Measurements from ENCODE around the gene ASB7.
A peak's percentile ranks its signal among the peaks of the same experiment; 100 is the strongest.
"Not testable (repeated sequence)": the region's sequence is repeated elsewhere in the genome, so short reads cannot be mapped to it uniquely, and the experiment has no call there.

The ASB7 gene

GRCh38 chr15:100670505-100671021 lies 68.2 kb downstream of the ASB7 start:
- DNase-seq = no peak
- Histone ChIP-seq H3K4me3 (ENCODE audit: low read length) (no peak overlapping the region), H3K4me2 (ENCODE audit: low read length) (no peak overlapping the region), H3K18ac (ENCODE audit: low read length) (no peak overlapping the region), H3K79me2 (ENCODE audit: control insufficient read depth, insufficient read depth, low read length) (no peaks in the 10 kb centered on the region), H2BK120ac (ENCODE audit: low read depth, low read length) (no peak overlapping the region), H3K36me3 (ENCODE audit: control insufficient read depth, insufficient read depth, low read length) (no peaks in the 10 kb centered on the region), H3K4ac (ENCODE audit: low read depth, low read length) (no peak overlapping the region), H3K79me1 (ENCODE audit: low read length) (no peaks in the 10 kb centered on the region), H3K23ac (ENCODE audit: low read length) (no peak overlapping the region), H3K27me3 (ENCODE audit: insufficient read depth, low read length, poor library complexity) (no peaks in the 10 kb centered on the region), H4K8ac (ENCODE audit: low read depth, low read length) (no peak overlapping the region), H2BK15ac (replicated peaks; ENCODE audit: low read depth) (no peak overlapping the region), H3K27ac (ENCODE audit: low read depth, low read length) (no peak overlapping the region), H4K5ac (ENCODE audit: low read length) (no peak overlapping the region), H3K56ac (ENCODE audit: low read length) (no peak overlapping the region), H3K9ac (ENCODE audit: low read length) (no peak overlapping the region), H2BK5ac (ENCODE audit: low read length) (no peak overlapping the region), H2AK5ac (ENCODE audit: low read length) (no peak overlapping the region), H3K4me1 (ENCODE audit: control insufficient read depth, low read depth, low read length) (no peaks in the 10 kb centered on the region)
- WGBS (ENCODE audit: extremely low coverage, insufficient coverage, low lambda C conversion rate) = no CpG with 5 or more reads among the region's 8 CpGs

- no peak for DNase-seq
- H3K9ac ChIP-seq (ENCODE audit: low read length) = no peak overlapping the region
- no peak overlapping the region for H3K23ac ChIP-seq (ENCODE audit: low read length)
- H4K5ac ChIP-seq (ENCODE audit: low read length) = no peak overlapping the region
- no peaks in the 10 kb centered on the region for H3K36me3 ChIP-seq (ENCODE audit: control insufficient read depth, insufficient read depth, low read length)
- H3K79me2 ChIP-seq (ENCODE audit: control insufficient read depth, insufficient read depth, low read length) = no peaks in the 10 kb centered on the region
- no peak overlapping the region for H3K4me2 ChIP-seq (ENCODE audit: low read length)
- H3K27ac ChIP-seq (ENCODE audit: low read depth, low read length) = no peak overlapping the region
- no peaks in the 10 kb centered on the region for H3K4me1 ChIP-seq (ENCODE audit: control insufficient read depth, low read depth, low read length)
- H2AK5ac ChIP-seq (ENCODE audit: low read length) = no peak overlapping the region
- H2BK15ac ChIP-seq (replicated peaks; ENCODE audit: low read depth) = no peak overlapping the region
- no CpG with 5 or more reads among the region's 15 CpGs for WGBS (ENCODE audit: extremely low coverage, insufficient coverage, low lambda C conversion rate)
- no peak overlapping the region for H2BK120ac ChIP-seq (ENCODE audit: low read depth, low read length)
- no peak overlapping the region for H3K4me3 ChIP-seq (ENCODE audit: low read length)
- H3K18ac ChIP-seq (ENCODE audit: low read length) = no peak overlapping the region
- H4K8ac ChIP-seq (ENCODE audit: low read depth, low read length) = no peak overlapping the region
- H3K27me3 ChIP-seq (ENCODE audit: insufficient read depth, low read length, poor library complexity) = no peaks in the 10 kb centered on the region
- no peak overlapping the region for H3K56ac ChIP-seq (ENCODE audit: low read length)
- no peak overlapping the region for H2BK5ac ChIP-seq (ENCODE audit: low read length)
- H3K4ac ChIP-seq (ENCODE audit: low read depth, low read length) = no peak overlapping the region
- no peaks in the 10 kb centered on the region for H3K79me1 ChIP-seq (ENCODE audit: low read length)
These were observed 68.8 kb downstream of the ASB7 start for GRCh38 chr15:100671124-100671680.

- Histone ChIP-seq H3K36me3 (ENCODE audit: control insufficient read depth, insufficient read depth, low read length) (no peaks in the 10 kb centered on the region), H3K4me3 (ENCODE audit: low read length) (no peak overlapping the region)
- WGBS (ENCODE audit: extremely low coverage, insufficient coverage, low lambda C conversion rate) = no CpG with 5 or more reads among the region's 13 CpGs
These were observed 69.6 kb downstream of the ASB7 start for GRCh38 chr15:100671858-100672543.

GRCh38 chr15:100672959-100673358 lies 70.6 kb downstream of the ASB7 start:
- Histone ChIP-seq H2AK5ac (ENCODE audit: low read length) (no peak overlapping the region), H3K79me2 (ENCODE audit: control insufficient read depth, insufficient read depth, low read length) (no peaks in the 10 kb centered on the region), H3K36me3 (ENCODE audit: control insufficient read depth, insufficient read depth, low read length) (no peaks in the 10 kb centered on the region), H3K79me1 (ENCODE audit: low read length) (no peaks in the 10 kb centered on the region), H2BK5ac (ENCODE audit: low read length) (no peak overlapping the region), H2BK15ac (replicated peaks; ENCODE audit: low read depth) (no peak overlapping the region), H3K4me2 (ENCODE audit: low read length) (no peak overlapping the region), H3K27ac (ENCODE audit: low read depth, low read length) (no peak overlapping the region), H3K56ac (ENCODE audit: low read length) (no peak overlapping the region), H3K4ac (ENCODE audit: low read depth, low read length) (no peak overlapping the region), H3K18ac (ENCODE audit: low read length) (no peak overlapping the region), H3K9ac (ENCODE audit: low read length) (no peak overlapping the region), H3K4me1 (ENCODE audit: control insufficient read depth, low read depth, low read length) (no peaks in the 10 kb centered on the region), H3K27me3 (ENCODE audit: insufficient read depth, low read length, poor library complexity) (no peaks in the 10 kb centered on the region), H4K5ac (ENCODE audit: low read length) (no peak overlapping the region), H4K8ac (ENCODE audit: low read depth, low read length) (no peak overlapping the region), H3K23ac (ENCODE audit: low read length) (no peak overlapping the region), H3K4me3 (ENCODE audit: low read length) (no peak overlapping the region), H2BK120ac (ENCODE audit: low read depth, low read length) (no peak overlapping the region)
- no peak for DNase-seq
- WGBS (ENCODE audit: extremely low coverage, insufficient coverage, low lambda C conversion rate) = no CpG with 5 or more reads among the region's 5 CpGs

More at GRCh38 chr15:100671858-100672543, 69.6 kb downstream of the ASB7 start:
- Histone ChIP-seq H3K9ac (ENCODE audit: low read length) (no peak overlapping the region), H3K79me2 (ENCODE audit: control insufficient read depth, insufficient read depth, low read length) (no peaks in the 10 kb centered on the region), H2BK5ac (ENCODE audit: low read length) (no peak overlapping the region), H3K4me2 (ENCODE audit: low read length) (no peak overlapping the region), H2BK15ac (replicated peaks; ENCODE audit: low read depth) (no peak overlapping the region), H3K23ac (ENCODE audit: low read length) (no peak overlapping the region), H2AK5ac (ENCODE audit: low read length) (no peak overlapping the region), H3K18ac (ENCODE audit: low read length) (no peak overlapping the region), H3K27me3 (ENCODE audit: insufficient read depth, low read length, poor library complexity) (no peaks in the 10 kb centered on the region), H4K8ac (ENCODE audit: low read depth, low read length) (no peak overlapping the region), H3K79me1 (ENCODE audit: low read length) (no peaks in the 10 kb centered on the region), H4K5ac (ENCODE audit: low read length) (no peak overlapping the region), H3K4me1 (ENCODE audit: control insufficient read depth, low read depth, low read length) (no peaks in the 10 kb centered on the region), H2BK120ac (ENCODE audit: low read depth, low read length) (no peak overlapping the region), H3K4ac (ENCODE audit: low read depth, low read length) (no peak overlapping the region), H3K56ac (ENCODE audit: low read length) (no peak overlapping the region), H3K27ac (ENCODE audit: low read depth, low read length) (no peak overlapping the region)
- peak; percentile 49 for DNase-seq

- not testable (repeated sequence) for H3K56ac ChIP-seq (ENCODE audit: low read length)
These were observed 76.8 kb downstream of the ASB7 start for GRCh38 chr15:100679151-100679550.

More at GRCh38 chr15:100679151-100679550, 76.8 kb downstream of the ASB7 start:
- not testable (repeated sequence) for H3K36me3 ChIP-seq (ENCODE audit: control insufficient read depth, insufficient read depth, low read length); H3K27me3 ChIP-seq (ENCODE audit: insufficient read depth, low read length, poor library complexity); H2BK120ac ChIP-seq (ENCODE audit: low read depth, low read length); H3K79me2 ChIP-seq (ENCODE audit: control insufficient read depth, insufficient read depth, low read length); H3K9ac ChIP-seq (ENCODE audit: low read length); H3K4me1 ChIP-seq (ENCODE audit: control insufficient read depth, low read depth, low read length); H3K23ac ChIP-seq (ENCODE audit: low read length); H4K8ac ChIP-seq (ENCODE audit: low read depth, low read length); H3K4me2 ChIP-seq (ENCODE audit: low read length); H2BK15ac ChIP-seq (replicated peaks; ENCODE audit: low read depth); H3K79me1 ChIP-seq (ENCODE audit: low read length); H3K4ac ChIP-seq (ENCODE audit: low read depth, low read length); H3K27ac ChIP-seq (ENCODE audit: low read depth, low read length); DNase-seq; H4K5ac ChIP-seq (ENCODE audit: low read length); H3K18ac ChIP-seq (ENCODE audit: low read length); H2AK5ac ChIP-seq (ENCODE audit: low read length); H2BK5ac ChIP-seq (ENCODE audit: low read length); H3K4me3 ChIP-seq (ENCODE audit: low read length)
- WGBS (ENCODE audit: extremely low coverage, insufficient coverage, low lambda C conversion rate) = no CpG with 5 or more reads among the region's 5 CpGs
